NB4 (cell line): ENCODE measurements around the gene GCH1.

Experiments used
- DNase-seq: peaks from one replicate; pipeline ENCODE4 v3.0.0; 2010; ENCODE audit warnings: low read depth
- H3K4me3 ChIP-seq: one replicate; pipeline ENCODE4 v1.5.1; 2011; ENCODE audit warnings: mild to moderate bottlenecking, low read depth, low read length, moderate library complexity
- MYC ChIP-seq: IDR thresholded peaks from 2 replicates; pipeline ENCODE4 v1.6.1; 2011; ENCODE audit warnings: low read depth, low read length
- POLR2A ChIP-seq: IDR thresholded peaks from 2 replicates; pipeline ENCODE4 v1.6.1; 2011; ENCODE audit warnings: mild to moderate bottlenecking; ENCODE audit not compliant: insufficient read length; ENCODE audit errors: extremely low read depth
- TF ChIP-seq, protein P1 (sequence below): IDR thresholded peaks from one replicate; pipeline ENCODE4 v1.5.1; 2012; ENCODE audit warnings: low read depth, low read length
- TF ChIP-seq, protein P2 (sequence below): IDR thresholded peaks from 2 replicates; pipeline ENCODE4 v1.6.1; 2011; ENCODE audit warnings: low read depth, low read length

The GCH1 gene

DNA sequence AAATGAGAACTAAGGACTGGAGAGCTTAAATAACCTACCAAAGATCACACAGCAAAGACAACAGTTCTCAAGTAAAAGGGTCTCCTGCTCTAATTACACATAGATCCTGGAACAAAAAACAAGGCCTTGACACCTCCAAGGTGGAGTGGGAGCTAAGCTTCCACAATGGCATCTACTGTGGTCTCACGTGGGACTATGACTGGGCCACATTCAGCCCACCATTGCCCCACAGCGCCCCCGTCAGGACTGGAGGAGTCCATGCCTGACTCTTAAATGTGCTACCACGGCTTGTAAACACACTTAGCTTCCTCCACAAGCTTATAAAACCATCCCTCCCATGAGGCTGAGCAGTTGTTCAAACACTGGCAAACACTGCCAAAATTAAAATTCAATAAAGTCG lies 88.5 kb downstream of the GCH1 start:
- H3K4me3 ChIP-seq = no peak overlapping the region
- TF ChIP-seq, protein P1, sequence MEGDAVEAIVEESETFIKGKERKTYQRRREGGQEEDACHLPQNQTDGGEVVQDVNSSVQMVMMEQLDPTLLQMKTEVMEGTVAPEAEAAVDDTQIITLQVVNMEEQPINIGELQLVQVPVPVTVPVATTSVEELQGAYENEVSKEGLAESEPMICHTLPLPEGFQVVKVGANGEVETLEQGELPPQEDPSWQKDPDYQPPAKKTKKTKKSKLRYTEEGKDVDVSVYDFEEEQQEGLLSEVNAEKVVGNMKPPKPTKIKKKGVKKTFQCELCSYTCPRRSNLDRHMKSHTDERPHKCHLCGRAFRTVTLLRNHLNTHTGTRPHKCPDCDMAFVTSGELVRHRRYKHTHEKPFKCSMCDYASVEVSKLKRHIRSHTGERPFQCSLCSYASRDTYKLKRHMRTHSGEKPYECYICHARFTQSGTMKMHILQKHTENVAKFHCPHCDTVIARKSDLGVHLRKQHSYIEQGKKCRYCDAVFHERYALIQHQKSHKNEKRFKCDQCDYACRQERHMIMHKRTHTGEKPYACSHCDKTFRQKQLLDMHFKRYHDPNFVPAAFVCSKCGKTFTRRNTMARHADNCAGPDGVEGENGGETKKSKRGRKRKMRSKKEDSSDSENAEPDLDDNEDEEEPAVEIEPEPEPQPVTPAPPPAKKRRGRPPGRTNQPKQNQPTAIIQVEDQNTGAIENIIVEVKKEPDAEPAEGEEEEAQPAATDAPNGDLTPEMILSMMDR = peak; percentile 22
- TF ChIP-seq, protein P2, sequence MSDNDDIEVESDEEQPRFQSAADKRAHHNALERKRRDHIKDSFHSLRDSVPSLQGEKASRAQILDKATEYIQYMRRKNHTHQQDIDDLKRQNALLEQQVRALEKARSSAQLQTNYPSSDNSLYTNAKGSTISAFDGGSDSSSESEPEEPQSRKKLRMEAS = no peak
- peak; percentile 44 for DNase-seq

DNA sequence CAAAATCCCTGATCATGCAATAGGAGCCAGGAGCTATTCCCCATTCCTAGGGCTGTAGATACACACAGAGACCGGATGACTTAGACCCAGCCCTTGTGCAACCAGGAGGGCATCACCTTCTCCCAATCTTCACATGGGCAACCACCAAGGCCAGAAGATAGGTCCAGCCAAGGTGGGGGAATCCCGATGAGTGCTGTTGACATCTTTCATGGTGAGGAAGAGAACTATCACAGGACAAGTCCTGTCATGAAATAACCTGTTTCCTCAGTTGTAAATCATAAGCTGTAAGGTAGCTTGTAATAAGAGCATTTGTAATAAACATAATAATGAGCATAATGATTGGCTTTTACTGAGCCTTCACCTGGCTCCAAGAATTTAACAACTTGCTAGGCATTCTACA lies 89.5 kb downstream of the GCH1 start:
- TF ChIP-seq POLR2A (no peak), MYC (no peak)
- TF ChIP-seq, protein P2 = no peak
- TF ChIP-seq, protein P1 = no peak
- H3K4me3 ChIP-seq = no peak overlapping the region
- DNase-seq = no peak

DNA sequence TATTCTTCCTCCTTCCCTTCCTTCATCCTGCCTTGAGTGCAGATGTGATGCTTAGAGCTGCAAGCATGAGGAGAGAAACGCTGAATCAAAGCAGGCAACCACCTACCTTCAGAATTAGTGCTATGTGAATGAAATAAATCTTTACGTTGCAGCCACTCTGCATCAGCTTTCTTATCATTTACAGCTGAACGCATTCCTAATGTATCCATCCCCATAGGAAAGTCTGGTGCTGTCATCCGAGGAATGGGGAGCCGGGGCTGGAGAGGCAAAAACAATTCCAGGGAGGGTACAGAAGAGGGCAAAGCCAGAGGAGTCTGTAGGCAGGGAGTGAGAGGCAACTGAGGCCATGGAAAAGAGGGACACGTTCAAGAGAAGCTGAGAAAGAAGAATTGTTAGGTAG lies 90.0 kb downstream of the GCH1 start:
- no peak overlapping the region for H3K4me3 ChIP-seq
- DNase-seq = no peak
- TF ChIP-seq POLR2A (no peak), MYC (no peak)
- TF ChIP-seq, protein P1 = no peak
- TF ChIP-seq, protein P2 = no peak

DNA sequence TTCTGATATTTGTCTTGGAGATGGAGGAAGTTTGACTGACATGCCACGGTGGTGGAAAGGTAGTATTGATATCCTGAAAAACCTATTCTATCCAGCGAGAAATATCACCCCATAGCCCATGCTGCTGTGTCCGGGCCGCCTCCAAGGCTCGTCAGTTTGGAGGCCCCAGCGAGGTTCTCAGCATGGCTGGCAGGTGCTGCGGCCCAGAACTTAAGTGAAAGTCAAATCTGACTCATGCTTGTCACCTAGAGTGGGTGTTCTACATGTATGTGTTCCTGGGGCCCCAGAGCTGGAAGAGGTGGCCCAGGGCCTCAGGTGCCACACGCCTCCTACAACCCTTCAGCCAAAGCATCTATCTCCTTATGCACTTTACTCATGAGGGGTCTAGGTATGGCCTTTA lies 92.9 kb downstream of the GCH1 start:
- no peak overlapping the region for H3K4me3 ChIP-seq
- TF ChIP-seq POLR2A (no peak), MYC (no peak)
- TF ChIP-seq, protein P1 = no peak
- TF ChIP-seq, protein P2 = no peak
- no peak for DNase-seq

DNA sequence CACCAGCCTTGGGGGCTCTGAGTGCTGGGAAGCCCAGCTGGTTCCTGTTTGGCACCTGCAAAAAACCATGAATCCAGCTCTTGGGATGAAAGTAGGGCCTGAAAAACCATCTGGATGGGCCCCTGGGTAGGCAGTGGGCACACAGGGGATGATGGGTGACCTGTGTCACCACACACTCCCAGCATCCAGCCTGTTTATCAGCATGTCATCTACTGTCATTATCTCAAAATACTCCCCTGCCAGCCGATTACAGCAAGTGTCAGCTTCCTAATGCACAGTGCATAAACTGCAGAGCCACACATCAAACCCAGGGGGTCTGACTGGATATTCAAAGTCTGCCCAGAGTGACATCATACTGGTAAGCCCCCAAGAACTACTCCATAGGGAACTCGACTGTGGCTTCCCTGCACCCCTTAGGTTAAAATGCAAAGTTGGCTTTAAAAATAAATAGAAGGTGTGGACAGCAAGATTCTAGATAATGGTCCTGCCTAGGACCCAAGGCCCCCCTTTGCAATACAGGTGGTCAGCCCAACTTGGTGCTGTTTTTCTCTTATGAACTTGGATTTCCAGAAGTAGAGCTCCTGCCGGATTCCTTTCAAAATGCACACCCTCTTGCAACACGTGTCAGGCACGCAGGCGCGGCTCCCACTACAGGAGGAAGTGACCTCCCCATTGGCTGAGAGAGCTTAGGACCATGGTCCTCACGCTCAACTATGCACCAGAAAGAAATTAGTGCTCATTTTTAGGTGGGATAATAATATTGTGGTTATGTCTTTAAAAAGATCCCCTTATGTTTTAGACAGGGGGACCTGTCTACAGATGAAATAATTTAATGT lies 94.1 kb downstream of the GCH1 start:
- TF ChIP-seq POLR2A (no peak), MYC (no peak)
- TF ChIP-seq, protein P2 = no peak
- TF ChIP-seq, protein P1 = no peak
- no peak for DNase-seq
- no peak overlapping the region for H3K4me3 ChIP-seq

DNA sequence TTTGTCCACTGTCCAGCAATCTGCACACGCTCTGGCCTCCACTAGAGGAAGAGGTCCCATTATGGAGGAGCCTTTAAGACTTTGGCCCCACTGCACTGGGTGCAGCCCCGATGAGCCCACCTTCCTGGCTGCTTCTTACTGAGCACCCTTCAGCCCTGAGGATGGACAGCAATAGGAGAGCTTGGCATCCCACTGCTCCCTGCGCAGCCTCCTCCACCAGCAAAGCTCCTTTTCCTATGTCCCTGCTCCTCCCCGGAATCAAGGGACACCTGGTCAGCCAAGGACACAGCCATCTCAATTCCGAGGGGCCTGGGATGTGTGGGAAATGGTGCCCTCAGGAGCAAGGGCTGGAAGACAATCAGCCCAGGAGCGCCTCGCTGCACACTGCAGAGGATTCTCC lies 94.7 kb downstream of the GCH1 start:
- no peak for DNase-seq
- H3K4me3 ChIP-seq = no peak overlapping the region
- TF ChIP-seq, protein P1 = no peak
- TF ChIP-seq MYC = no peak
- TF ChIP-seq, protein P2 = no peak
- no peak for TF ChIP-seq POLR2A
